Panc1 (cell line): ENCODE measurements around the gene HHAT. TPM values are rescaled to one million over a fixed set of nuclear protein-coding genes. Genes with fewer than 3 reads are reported as not detected.

Experiments
- ATAC-seq: fragments of 200-7000 bp; cut with Tn5 transposase; 2 replicates; pipeline ENCODE4 v1.9.1; 2020; ENCODE audit warnings: mild to moderate bottlenecking, moderate library complexity
- BruUV-seq: library from RNA; stranded (reverse); fragments of 400-500 nt; replicated peaks from 2 replicates; lab custom pipeline; 2021; lab: Mats Ljungman, UMichigan
- CTCF ChIA-PET: fragments of 300-600 bp; sonication (Branson Sonifier 250); formaldehyde crosslinking; loops from one replicate; lab custom pipeline; 2022; ENCODE audit warnings: antibody characterized with exemption; lab: Charles Lee
- POLR2A ChIA-PET: fragments of 300-600 bp; sonication (Branson Sonifier 250); formaldehyde crosslinking; loops from one replicate; lab custom pipeline; 2022; ENCODE audit warnings: antibody characterized with exemption; lab: Charles Lee
- DNase-seq: peaks from one replicate; pipeline ENCODE4 v3.0.0-alpha.2; 2010; ENCODE audit warnings: low read depth, low spot score
- H3K27ac ChIP-seq: 2 replicates; pipeline ENCODE4 v1.5.1; 2011; ENCODE audit warnings: mild to moderate bottlenecking, low read length, inconsistent platforms
- H3K27me3 ChIP-seq: fragments of 200-500 bp; sonication (Bioruptor generic); 2 replicates; pipeline ENCODE4 v1.6.0; 2014; ENCODE audit warnings: low read length, inconsistent platforms; ENCODE audit not compliant: control insufficient read depth, insufficient read depth
- H3K36me3 ChIP-seq: fragments of 200-500 bp; sonication (Bioruptor generic); 2 replicates; pipeline ENCODE4 v1.5.1; 2014; ENCODE audit warnings: inconsistent platforms, mild to moderate bottlenecking, low read length, moderate library complexity; ENCODE audit not compliant: control insufficient read depth, insufficient read depth
- H3K4me1 ChIP-seq: 2 replicates; pipeline ENCODE4 v1.5.1; 2011; ENCODE audit warnings: inconsistent platforms, mild to moderate bottlenecking, low read length, moderate library complexity; ENCODE audit not compliant: control insufficient read depth, insufficient read depth
- H3K4me3 ChIP-seq, 2 experiments: 2 replicates each; pipeline ENCODE4 v1.5.1; 2011 to 2012; ENCODE audit warnings: low read depth in 2 of 2, low read length in 2 of 2, mild to moderate bottlenecking in 2 of 2, inconsistent platforms in 1 of 2, moderate library complexity in 1 of 2
- H3K9me3 ChIP-seq: fragments of 200-500 bp; sonication (Bioruptor generic); 2 replicates; pipeline ENCODE4 v1.5.1; 2014; ENCODE audit warnings: low read depth, mild to moderate bottlenecking, inconsistent platforms, low read length, moderate library complexity; ENCODE audit not compliant: control insufficient read depth, insufficient read depth
- CTCF ChIP-seq: fragments of 450-650 bp; IDR thresholded peaks from 2 replicates; pipeline ENCODE4 v1.5.1; 2017; ENCODE audit warnings: mild to moderate bottlenecking
- POLR2AphosphoS5 ChIP-seq: IDR thresholded peaks from 2 replicates; pipeline ENCODE4 v1.6.1; 2012; ENCODE audit warnings: mild to moderate bottlenecking, low read depth, low read length, moderate library complexity
- REST ChIP-seq, 2 experiments: IDR thresholded peaks; 2 replicates each; pipeline ENCODE4 v1.6.1; 2011 to 2012; ENCODE audit warnings: low read depth in 2 of 2, control low read depth in 1 of 2, low read length in 1 of 2, mild to moderate bottlenecking in 1 of 2, moderate library complexity in 1 of 2; ENCODE audit not compliant: insufficient read depth in 1 of 2
- SIN3A ChIP-seq: IDR thresholded peaks from 2 replicates; pipeline ENCODE4 v1.6.1; 2012; ENCODE audit warnings: low read depth, mild to moderate bottlenecking, low read length, moderate library complexity, borderline replicate concordance; ENCODE audit not compliant: insufficient read depth
- TCF7L2 ChIP-seq: IDR thresholded peaks from 2 replicates; pipeline ENCODE4 v1.6.1; 2011; ENCODE audit warnings: mild to moderate bottlenecking, low read depth, low read length, inconsistent platforms
- in situ Hi-C: cut with HindIII; loops from 2 replicates; pipeline ENCODE4 v1.10.0; 2016; ENCODE audit warnings: low sequenced_read_pairs, low pct_unique_long_range_greater_than_20kb
- intact Hi-C: fragments of 100-400 bp; cut with micrococcal nuclease; formaldehyde crosslinking; loops from one replicate; pipeline ENCODE4 v1.10.0; 2022; ENCODE audit not compliant: unreplicated experiment
- total RNA-seq: library from RNA; stranded (reverse); gene quantifications from one replicate; pipeline ENCODE4 v1.2.1, GENCODE V29; 2021; ENCODE audit not compliant: unreplicated experiment

Gene HHAT
- total RNA-seq, 1 experiment from 2014 or later, result 2.3 TPM

- TF ChIP-seq SIN3A, result no peak
- TF ChIP-seq CTCF, result peak; percentile 73
- ChIA-PET CTCF (no interaction called here), POLR2A (no interaction called here)
- Histone ChIP-seq H3K36me3 (no peaks in the 10 kb centered on the region), H3K4me3 (no peak overlapping the region), H3K9me3 (no peaks in the 10 kb centered on the region), H3K27ac (no peak overlapping the region), H3K27me3 (no peaks in the 10 kb centered on the region), H3K4me1 (no peaks in the 10 kb centered on the region)
- intact Hi-C loops (loop anchor here (2.0 to 5.0 kb wide), 2 partner anchors 137 to 550 kb away; partner anchors contain the start of gene KCNH1), in situ Hi-C loops (no loop called here)
- ATAC-seq (peak; percentile 95), DNase-seq (no peak)
- BruUV-seq, result no TSS peak
These were observed 255.9 kb downstream of the HHAT start for GRCh38 chr1:210584439-210585113.

GRCh38 chr1:210586771-210587170 is 258.1 kb downstream of the HHAT start:
- ChIA-PET CTCF (no interaction called here), POLR2A (no interaction called here)
- ATAC-seq (no peak), DNase-seq (no peak)
- Histone ChIP-seq H3K4me3 (no peak overlapping the region), H3K27ac (no peak overlapping the region), H3K4me1 (no peaks in the 10 kb centered on the region), H3K9me3 (no peaks in the 10 kb centered on the region), H3K36me3 (no peaks in the 10 kb centered on the region), H3K27me3 (no peaks in the 10 kb centered on the region)
- in situ Hi-C loops (no loop called here), intact Hi-C loops (no loop called here)
- no peak for TF ChIP-seq POLR2AphosphoS5
- no peak for TF ChIP-seq SIN3A
- no peak for TF ChIP-seq CTCF
- no peak for TF ChIP-seq REST (IDR thresholded peaks at IDR 0.05; ENCODE audit: insufficient read depth in 1 of 2, low read depth in 2 of 2, low read length in 1 of 2)
- no peak for TF ChIP-seq TCF7L2
- no TSS peak for BruUV-seq
